ENCODE data around the gene MAGEB3. TPM values are rescaled to one million over a fixed set of nuclear protein-coding genes. Genes with fewer than 3 reads are reported as not detected.

The MAGEB3 gene
- total RNA-seq, 6 experiments from 2014 or later: not detected

- Histone ChIP-seq H3K4me3 (no peak within 1 kb of the TSS), H3K27ac (no peak within 1 kb of the TSS), H3K27me3 (no peaks in the 10 kb centered on the region), H3K36me3 (no peaks in the 10 kb centered on the region), H3K4me1 (no peaks in the 10 kb centered on the region), H3K9me3 (no peaks in the 10 kb centered on the region)
- WGBS (ENCODE audit: insufficient coverage, low coverage, low lambda C conversion rate, missing lambda C conversion rate): 78% methylated on average over 7 of the region's 10 CpGs
- no peak for DNase-seq
- ATAC-seq: no peak
- intact Hi-C loops (cut with DNase I): no loop called here
- TF ChIP-seq POLR2A (IDR thresholded peaks at IDR 0.05) (no peak), CTCF (IDR thresholded peaks at IDR 0.05) (no peak)
Measured at GRCh38 chrX:30241724-30242415, 11.4 kb downstream of the MAGEB3 start, which contains the start of gene MAGEB4. TSS of gene MAGEB4 (plus strand) at chrX:30242000. CDS start at chrX:30242136, 136 bp downstream.

GRCh38 chrX:30246769-30247489, 16.5 kb downstream of the MAGEB3 start, which contains the start of gene MAGEB1:
TSS of gene MAGEB1 (plus strand) at chrX:30247146. CDS start at chrX:30250494, 3,348 bp downstream.
- Histone ChIP-seq H3K36me3 (no peaks in the 10 kb centered on the region), H3K4me3 (no peak within 1 kb of the TSS), H3K9me3 (no peaks in the 10 kb centered on the region), H3K27ac (no peak within 1 kb of the TSS), H3K4me1 (no peaks in the 10 kb centered on the region), H3K27me3 (no peaks in the 10 kb centered on the region)
- no peak for DNase-seq
- peak in 1 of 4 donors; percentile 14 for ATAC-seq
- TF ChIP-seq POLR2A (IDR thresholded peaks at IDR 0.05): no peak
- no peak for TF ChIP-seq CTCF (IDR thresholded peaks at IDR 0.05)
- 64% methylated on average over 4 of the region's 38 CpGs for WGBS (ENCODE audit: insufficient coverage, low coverage, low lambda C conversion rate, missing lambda C conversion rate)
- intact Hi-C loops (cut with DNase I): no loop called here

- H3K9me3 ChIP-seq: no peaks in the 10 kb centered on the region
- H3K27ac ChIP-seq: no peak overlapping the region
- DNase-seq: no peak
- no peak for ATAC-seq
- H3K36me3 ChIP-seq: no peaks in the 10 kb centered on the region
- H3K4me3 ChIP-seq: no peak overlapping the region
- TF ChIP-seq POLR2A (IDR thresholded peaks at IDR 0.05) (no peak), CTCF (IDR thresholded peaks at IDR 0.05) (no peak)
- 31% methylated on average over 4 of the region's 4 CpGs for WGBS (ENCODE audit: insufficient coverage, low coverage, low lambda C conversion rate, missing lambda C conversion rate)
- intact Hi-C loops (cut with DNase I): no loop called here
- H3K4me1 ChIP-seq: no peaks in the 10 kb centered on the region
- no peaks in the 10 kb centered on the region for H3K27me3 ChIP-seq
Measured at GRCh38 chrX:30248854-30249253, 18.4 kb downstream of the MAGEB3 start.

- H3K36me3 ChIP-seq: no peaks in the 10 kb centered on the region
- H3K27me3 ChIP-seq: no peaks in the 10 kb centered on the region
- TF ChIP-seq CTCF (IDR thresholded peaks at IDR 0.05) (no peak), POLR2A (IDR thresholded peaks at IDR 0.05) (no peak)
- no peaks in the 10 kb centered on the region for H3K4me1 ChIP-seq
- WGBS (ENCODE audit: insufficient coverage, low coverage, low lambda C conversion rate, missing lambda C conversion rate): 86% methylated on average over 1 of the region's 1 CpG
- ATAC-seq: no peak
- H3K9me3 ChIP-seq: no peaks in the 10 kb centered on the region
- H3K27ac ChIP-seq: no peak overlapping the region
- no peak overlapping the region for H3K4me3 ChIP-seq
- intact Hi-C loops (cut with DNase I): no loop called here
- no peak for DNase-seq
Measured at GRCh38 chrX:30253257-30253656, 22.8 kb downstream of the MAGEB3 start.
